BE2C (cell line): ENCODE results near the gene MTR.

ENCODE experiments used
- DNase-seq: peaks from one replicate; pipeline ENCODE4 v3.0.0-alpha.2; 2020
- H3K27me3 ChIP-seq: fragments of 250-450 bp; sonication (Bioruptor Pico); 2 replicates; pipeline ENCODE4 v1.5.1; 2020; ENCODE audit warnings: mild to moderate bottlenecking
- H3K36me3 ChIP-seq: fragments of 250-450 bp; sonication (Bioruptor Pico); 2 replicates; pipeline ENCODE4 v1.5.1; 2020; ENCODE audit warnings: mild to moderate bottlenecking
- H3K4me1 ChIP-seq: fragments of 250-450 bp; sonication (Bioruptor Pico); 2 replicates; pipeline ENCODE4 v1.5.1; 2020
- H3K4me3 ChIP-seq: 2 replicates; pipeline ENCODE4 v1.5.1; 2011; ENCODE audit warnings: low read depth, low read length
- H3K9me3 ChIP-seq: fragments of 250-450 bp; sonication (Bioruptor Pico); 2 replicates; pipeline ENCODE4 v1.5.1; 2020
- TF ChIP-seq, protein P1 (sequence below): IDR thresholded peaks from 2 replicates; pipeline ENCODE4 v1.5.1; 2012; ENCODE audit warnings: mild to moderate bottlenecking, low read depth, low read length

MTR gene

DNA sequence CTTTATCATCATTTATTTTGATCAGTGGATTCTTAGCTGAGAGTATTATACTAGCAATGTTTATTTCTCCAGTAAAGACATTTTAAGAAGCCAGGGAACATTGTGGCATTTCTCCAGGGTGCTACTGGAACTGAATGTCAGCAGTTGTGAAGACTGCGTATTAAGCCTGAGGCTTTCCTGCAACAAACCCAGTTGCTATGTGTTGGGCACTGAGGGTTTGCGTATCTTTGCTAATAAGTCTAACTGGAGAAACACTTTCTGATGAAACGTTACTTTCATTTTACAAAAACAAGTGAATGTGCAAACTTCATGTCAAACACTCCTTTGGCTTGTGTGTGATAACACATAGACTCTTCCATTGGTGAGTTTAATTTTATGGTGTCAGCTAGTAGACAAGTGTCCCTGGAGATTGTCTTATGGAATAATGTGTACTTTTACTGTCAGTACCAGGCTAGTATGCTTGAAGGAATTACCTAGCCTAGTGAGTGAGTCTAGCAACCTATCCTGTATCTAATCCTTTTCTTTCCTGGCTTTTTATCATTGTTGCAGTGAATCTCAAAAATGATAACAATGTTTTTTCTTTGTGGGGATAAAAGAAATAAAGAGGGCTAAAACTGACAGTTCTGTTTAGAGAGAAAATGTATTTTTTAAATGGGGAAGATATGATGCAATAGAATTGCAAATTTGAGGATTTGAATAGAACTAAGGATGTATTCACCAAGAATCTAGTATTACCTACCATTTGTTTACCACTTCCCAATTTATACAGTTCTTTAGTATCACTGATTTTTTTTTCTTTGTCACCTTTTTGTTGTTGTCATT lies 70.1 kb downstream of the MTR start:
- Histone ChIP-seq H3K4me3 (no peak overlapping the region), H3K27me3 (no peaks in the 10 kb centered on the region), H3K9me3 (no peaks in the 10 kb centered on the region), H3K4me1 (no peaks in the 10 kb centered on the region), H3K36me3 (peaks cover 35% of the 10 kb centered on the region)
- DNase-seq = no peak
- TF ChIP-seq, protein P1, sequence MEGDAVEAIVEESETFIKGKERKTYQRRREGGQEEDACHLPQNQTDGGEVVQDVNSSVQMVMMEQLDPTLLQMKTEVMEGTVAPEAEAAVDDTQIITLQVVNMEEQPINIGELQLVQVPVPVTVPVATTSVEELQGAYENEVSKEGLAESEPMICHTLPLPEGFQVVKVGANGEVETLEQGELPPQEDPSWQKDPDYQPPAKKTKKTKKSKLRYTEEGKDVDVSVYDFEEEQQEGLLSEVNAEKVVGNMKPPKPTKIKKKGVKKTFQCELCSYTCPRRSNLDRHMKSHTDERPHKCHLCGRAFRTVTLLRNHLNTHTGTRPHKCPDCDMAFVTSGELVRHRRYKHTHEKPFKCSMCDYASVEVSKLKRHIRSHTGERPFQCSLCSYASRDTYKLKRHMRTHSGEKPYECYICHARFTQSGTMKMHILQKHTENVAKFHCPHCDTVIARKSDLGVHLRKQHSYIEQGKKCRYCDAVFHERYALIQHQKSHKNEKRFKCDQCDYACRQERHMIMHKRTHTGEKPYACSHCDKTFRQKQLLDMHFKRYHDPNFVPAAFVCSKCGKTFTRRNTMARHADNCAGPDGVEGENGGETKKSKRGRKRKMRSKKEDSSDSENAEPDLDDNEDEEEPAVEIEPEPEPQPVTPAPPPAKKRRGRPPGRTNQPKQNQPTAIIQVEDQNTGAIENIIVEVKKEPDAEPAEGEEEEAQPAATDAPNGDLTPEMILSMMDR = no peak

DNA sequence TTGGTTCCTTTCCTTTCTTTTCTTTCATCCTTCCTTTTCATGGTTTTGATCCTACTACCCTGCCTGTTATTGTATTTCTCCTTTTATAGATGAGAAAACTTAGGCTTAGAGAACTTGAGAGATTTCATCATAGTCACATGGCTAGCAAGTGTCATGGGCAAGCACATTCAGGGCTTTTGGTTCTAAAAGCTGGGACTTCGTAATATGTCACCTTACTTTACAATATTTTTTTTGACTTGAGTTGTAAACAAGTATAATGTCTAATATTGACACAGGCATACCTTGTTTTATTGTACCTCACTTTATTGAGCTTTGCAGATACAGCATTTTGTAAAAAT lies 70.7 kb downstream of the MTR start:
- peaks cover 35% of the 10 kb centered on the region for H3K36me3 ChIP-seq
- H3K4me3 ChIP-seq = no peak overlapping the region
- H3K9me3 ChIP-seq = no peaks in the 10 kb centered on the region
- TF ChIP-seq, protein P1 = no peak
- H3K4me1 ChIP-seq = no peaks in the 10 kb centered on the region
- DNase-seq = no peak
- H3K27me3 ChIP-seq = no peaks in the 10 kb centered on the region

DNA sequence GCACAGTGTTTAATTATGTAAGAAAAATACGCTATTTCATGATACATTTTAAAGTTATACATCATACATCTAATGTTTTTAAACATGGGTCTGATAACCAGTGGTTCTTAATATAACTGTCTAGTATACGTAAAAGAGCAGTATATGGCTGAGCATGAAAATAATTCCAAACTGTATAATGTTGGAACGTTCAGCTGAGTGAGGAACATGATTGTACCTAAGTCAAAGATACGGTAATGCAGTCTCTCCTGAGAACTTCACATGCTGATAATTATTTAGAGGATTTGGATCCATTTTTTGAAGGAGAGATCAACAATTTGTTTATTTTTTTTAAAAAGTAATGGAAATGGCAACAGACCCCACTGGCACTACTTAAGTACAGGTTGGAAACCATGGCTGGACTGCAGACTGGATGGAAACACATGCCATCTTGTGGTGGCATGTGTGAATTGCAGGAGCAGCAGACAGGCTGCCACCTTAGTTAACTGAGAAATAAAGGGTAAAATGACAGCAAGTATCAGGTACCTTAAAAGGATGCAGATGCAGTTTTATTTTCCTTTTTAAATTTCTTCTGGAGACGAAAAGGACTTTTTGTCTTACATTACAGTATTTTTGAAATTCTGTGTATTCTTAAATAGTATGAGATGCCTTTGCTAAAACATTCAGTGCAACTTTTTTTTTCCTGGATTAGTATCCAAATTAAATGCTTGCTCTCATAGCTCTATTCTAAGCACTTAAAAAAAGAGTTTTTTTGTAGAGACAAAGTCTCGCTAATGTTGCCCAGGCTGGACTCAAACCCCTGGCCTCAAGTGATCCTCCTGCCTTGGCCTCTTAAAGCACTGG lies 73.8 kb downstream of the MTR start:
- no peaks in the 10 kb centered on the region for H3K9me3 ChIP-seq
- H3K27me3 ChIP-seq = no peaks in the 10 kb centered on the region
- TF ChIP-seq, protein P1 = peak; percentile 98
- no peaks in the 10 kb centered on the region for H3K4me1 ChIP-seq
- peak; percentile 56 for DNase-seq
- no peak overlapping the region for H3K4me3 ChIP-seq
- H3K36me3 ChIP-seq = peaks cover 20% of the 10 kb centered on the region

DNA sequence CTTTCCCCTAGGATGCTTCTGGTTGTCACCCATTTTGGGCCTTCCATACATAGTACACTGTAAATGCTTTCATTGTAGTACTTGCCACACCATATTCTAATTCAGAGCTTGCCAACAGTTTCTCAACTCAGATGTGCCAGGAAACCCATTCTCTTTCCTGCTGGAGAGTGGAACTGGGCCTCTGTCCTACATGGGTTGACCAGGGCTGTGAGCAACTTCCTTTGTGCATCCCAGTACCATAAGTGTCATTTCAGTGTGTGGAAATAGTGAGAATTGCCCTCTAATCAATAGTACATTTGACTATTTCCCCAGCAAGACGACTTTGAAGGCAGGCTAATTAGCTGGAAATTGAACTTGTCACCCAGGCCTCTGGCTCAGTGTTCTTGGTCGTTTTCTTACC lies 74.8 kb downstream of the MTR start:
- Histone ChIP-seq H3K4me1 (no peaks in the 10 kb centered on the region), H3K4me3 (no peak overlapping the region), H3K36me3 (peaks cover 23% of the 10 kb centered on the region), H3K9me3 (no peaks in the 10 kb centered on the region), H3K27me3 (no peaks in the 10 kb centered on the region)
- TF ChIP-seq, protein P1 = no peak
- no peak for DNase-seq

DNA sequence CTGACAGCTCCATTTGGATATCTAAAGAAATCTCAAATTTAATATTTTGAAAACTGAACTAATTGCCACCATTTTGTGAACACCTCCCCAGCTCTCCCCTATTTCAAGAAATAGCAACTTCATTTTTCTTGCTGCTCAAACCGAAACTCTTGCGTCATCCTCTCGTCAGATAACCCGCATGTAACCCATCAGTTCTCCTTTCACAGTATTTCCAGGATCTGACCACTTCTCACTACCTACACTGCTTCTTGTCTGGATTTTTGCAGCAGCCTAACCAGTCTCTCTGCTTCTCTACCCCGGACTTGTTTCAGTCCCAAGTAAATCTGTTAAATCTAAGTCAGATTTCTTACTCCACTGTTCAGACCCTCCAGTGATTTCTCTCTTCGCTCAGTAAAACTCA lies 75.6 kb downstream of the MTR start:
- H3K36me3 ChIP-seq = peaks cover 29% of the 10 kb centered on the region
- TF ChIP-seq, protein P1 = no peak
- no peak for DNase-seq

More for the DNA sequence above, 75.6 kb downstream of the MTR start:
- no peak overlapping the region for H3K4me3 ChIP-seq
- no peaks in the 10 kb centered on the region for H3K9me3 ChIP-seq
- H3K4me1 ChIP-seq = no peaks in the 10 kb centered on the region
- no peaks in the 10 kb centered on the region for H3K27me3 ChIP-seq
